A172 (cell line): ENCODE measurements around the gene SERINC5. TPM values are rescaled to one million over a fixed set of nuclear protein-coding genes. Genes with fewer than 3 reads are reported as not detected.
"Not testable (repeated sequence)": the region's sequence is repeated elsewhere in the genome, so short reads cannot be mapped to it uniquely, and the experiment has no call there.

ENCODE experiments used
- DNase-seq: peaks from one replicate; pipeline ENCODE4 v3.0.0-alpha.2; 2015; ENCODE audit warnings: low spot score
- total RNA-seq: library from RNA; depleted of rRNA; stranded (reverse); fragments of >200 nt; shearing (Covaris generic); gene quantifications from 2 replicates; pipeline ENCODE4 v1.2.3, GENCODE V29; 2014

Gene SERINC5
- total RNA-seq, 1 experiment from 2014 or later = 9.2 TPM

- DNase-seq = no peak
Measured at GRCh38 chr5:80139466-80139972, 116.3 kb downstream of the SERINC5 start.

- no peak for DNase-seq
Measured at GRCh38 chr5:80138486-80138885, 117.4 kb downstream of the SERINC5 start.

GRCh38 chr5:80136798-80137197 lies 119.0 kb downstream of the SERINC5 start:
- not testable (repeated sequence) for DNase-seq

GRCh38 chr5:80134876-80135275 lies 121.0 kb downstream of the SERINC5 start:
- no peak for DNase-seq

- DNase-seq = no peak
Measured at GRCh38 chr5:80129146-80129545, 126.7 kb downstream of the SERINC5 start.

- peak; percentile 17 for DNase-seq
Measured at GRCh38 chr5:80128141-80128540, 127.7 kb downstream of the SERINC5 start.

GRCh38 chr5:80127116-80127552 lies 128.7 kb downstream of the SERINC5 start:
- peak; percentile 8 for DNase-seq

GRCh38 chr5:80125962-80126480 lies 129.8 kb downstream of the SERINC5 start:
- peak; percentile 84 for DNase-seq

GRCh38 chr5:80125022-80125961 lies 130.6 kb downstream of the SERINC5 start:
- DNase-seq = no peak

GRCh38 chr5:80124121-80124918 lies 131.5 kb downstream of the SERINC5 start:
- no peak for DNase-seq

GRCh38 chr5:80122579-80122978 lies 133.3 kb downstream of the SERINC5 start:
- DNase-seq = no peak

GRCh38 chr5:80119372-80119771 lies 136.5 kb downstream of the SERINC5 start:
- no peak for DNase-seq

- peak; percentile 34 for DNase-seq
Measured at GRCh38 chr5:80117446-80117845, 138.4 kb downstream of the SERINC5 start.

- DNase-seq = no peak
Measured at GRCh38 chr5:80116465-80116864, 139.4 kb downstream of the SERINC5 start.

- DNase-seq = no peak
Measured at GRCh38 chr5:80116000-80116399, 139.8 kb downstream of the SERINC5 start.

- no peak for DNase-seq
Measured at GRCh38 chr5:80114860-80115259, 141.0 kb downstream of the SERINC5 start.

- DNase-seq = peak; percentile 32
Measured at GRCh38 chr5:80111376-80111990, 144.4 kb downstream of the SERINC5 start.

GRCh38 chr5:80109646-80110478 lies 146.0 kb downstream of the SERINC5 start:
- DNase-seq = no peak

- DNase-seq = no peak
Measured at GRCh38 chr5:80106916-80107315, 148.9 kb downstream of the SERINC5 start.

- DNase-seq = no peak
Measured at GRCh38 chr5:80105698-80106439, 150.0 kb downstream of the SERINC5 start.
